Ovary (tissue), 9 donors: ENCODE data around the gene SLC2A13. TPM values are rescaled to one million over a fixed set of nuclear protein-coding genes. Genes with fewer than 3 reads are reported as not detected.
A peak's percentile ranks its signal among the peaks of the same experiment; 100 is the strongest.

Experiments used
- DNase-seq, 5 donors: peaks; one replicate each; pipeline ENCODE4 v3.0.0-alpha.2; 2019 to 2020
- H3K27ac ChIP-seq, 2 donors: fragments of 200-600 bp; one replicate each; pipeline versions ENCODE4 v1.5.1 to v1.8.0; 2019 to 2022
- H3K27me3 ChIP-seq: fragments of 200-600 bp; one replicate; pipeline ENCODE4 v1.8.0; 2022
- H3K36me3 ChIP-seq: fragments of 200-600 bp; sonication (generic); one replicate; pipeline ENCODE4 v1.5.1; 2019
- H3K4me1 ChIP-seq: one replicate; pipeline ENCODE4 v1.8.1; 2013; ENCODE audit warnings: mild to moderate bottlenecking, moderate library complexity; ENCODE audit not compliant: insufficient read depth
- H3K4me3 ChIP-seq: fragments of 200-600 bp; sonication (generic); one replicate; pipeline ENCODE4 v1.5.1; 2017
- H3K9me3 ChIP-seq, 2 donors: fragments of 200-600 bp in 1 of 2; sonication (generic) in 1 of 2; one replicate each; pipeline versions ENCODE4 v1.5.1 to v1.8.1; 2013 to 2019; ENCODE audit warnings: mild to moderate bottlenecking in 1 of 2, moderate library complexity in 1 of 2
- EP300 ChIP-seq: sonication (generic); formaldehyde crosslinking; IDR thresholded peaks from one replicate; pipeline ENCODE4 v1.6.1; 2017; ENCODE audit warnings: antibody characterized with exemption
- POLR2A ChIP-seq: fragments of 450-650 bp; IDR thresholded peaks from one replicate; pipeline ENCODE4 v1.6.1; 2017; ENCODE audit warnings: antibody characterized with exemption, mild to moderate bottlenecking, moderate library complexity
- WGBS, 3 donors: extraction: QIAGEN DNeasy Blood & Tissue Kit in 1 of 3; methylation state at CpG; one replicate each; pipeline versions ENCODE4 v1.1.5 to v1.1.7; 2013 to 2017; 5-methylcytosine and 5-hydroxymethylcytosine counted together
- intact Hi-C, 4 donors: fragments of 100-400 bp; cut with DNase I; formaldehyde crosslinking; loops; one replicate each; pipeline versions ENCODE4 v1.11.0 to v1.15.1; 2022 to 2023
- polyA plus RNA-seq, 2 donors: library from polyadenylated mRNA; stranded (reverse); fragments of 200-250 nt in 1 of 2; fragments of 350-450 nt in 1 of 2; fragmentation: Illumina TruSeq in 1 of 2; extraction: RNeasy Lipid Tissue Mini Kit (QIAGEN cat#74804) in 1 of 2; gene quantifications; one replicate each; pipeline ENCODE4 v1.2.3, GENCODE V29; 2013 to 2014
- total RNA-seq, 7 donors: library from RNA; depleted of rRNA in 2 of 7; stranded (reverse); fragments of >200 nt in 2 of 7; fragmentation: NEBNext Ultra II Directional in 3 of 7; extraction: Animal tissue kit (Norgen Biotek cat#: 25700) in 3 of 7; gene quantifications; one replicate each; pipeline versions ENCODE4 v1.1.0 to v1.2.4, GENCODE V29; 2016 to 2023
- TF ChIP-seq, protein P1 (sequence below), 3 donors: fragments of 450-650 bp in 2 of 3; fragments of 200-600 bp in 1 of 3; IDR thresholded peaks; one replicate each; pipeline versions ENCODE4 v1.5.1 to v1.8.0; 2016 to 2022; ENCODE audit warnings: antibody characterized with exemption in 3 of 3, mild to moderate bottlenecking in 1 of 3
- donor health status: DM: no; HTN: no; CAD: no; lungs with moderate emphysema.
- donor health status: DM: no; HTN: no; CAD: no.
- donor health status: Bipolar disorder and iron deficiency.
- donor health status: DM: yes; HTN: yes; CAD: no.
- donor health status: DM: no; HTN: no; CAD: no.
- donor health status: DM: yes; HTN: yes; CAD: no.

The SLC2A13 gene
- total and polyA plus RNA-seq, 9 donors = 2.3 to 24.3 (median 7.9) TPM

DNA sequence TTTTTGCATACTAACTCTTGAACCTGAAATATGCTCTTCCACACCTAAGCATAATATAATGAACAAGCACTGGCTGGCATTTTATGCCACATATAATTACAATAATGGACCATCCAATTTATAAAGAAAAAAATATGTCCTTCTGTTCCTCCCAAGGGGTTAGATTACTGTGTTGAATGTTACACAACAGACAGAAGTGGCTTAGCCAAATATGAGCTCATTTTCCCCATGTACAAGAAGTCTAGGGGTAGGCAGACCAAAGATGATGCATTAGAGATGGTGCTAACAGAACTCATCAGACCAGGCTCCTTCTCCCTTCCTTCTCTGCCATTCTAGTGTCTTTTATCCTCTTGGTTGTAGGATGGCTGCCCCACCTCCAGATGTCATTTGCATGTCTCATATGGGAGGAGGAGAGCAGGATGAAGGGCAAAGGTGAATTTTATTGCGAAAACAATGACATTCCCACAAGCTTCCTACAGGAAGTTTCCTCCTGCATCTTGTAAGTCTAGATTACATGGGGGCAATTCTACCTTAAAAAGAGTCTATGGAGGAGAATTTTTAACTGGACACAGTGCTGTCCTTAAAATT is 43.9 kb upstream of the SLC2A13 start:
- H3K36me3 ChIP-seq = no peaks in the 10 kb centered on the region
- no peak overlapping the region for H3K4me3 ChIP-seq
- DNase-seq = no peak
- intact Hi-C loops = no loop called here
- no peaks in the 10 kb centered on the region for H3K9me3 ChIP-seq
- H3K4me1 ChIP-seq = no peaks in the 10 kb centered on the region
- TF ChIP-seq EP300 (no peak), POLR2A (no peak)
- TF ChIP-seq, protein P1, sequence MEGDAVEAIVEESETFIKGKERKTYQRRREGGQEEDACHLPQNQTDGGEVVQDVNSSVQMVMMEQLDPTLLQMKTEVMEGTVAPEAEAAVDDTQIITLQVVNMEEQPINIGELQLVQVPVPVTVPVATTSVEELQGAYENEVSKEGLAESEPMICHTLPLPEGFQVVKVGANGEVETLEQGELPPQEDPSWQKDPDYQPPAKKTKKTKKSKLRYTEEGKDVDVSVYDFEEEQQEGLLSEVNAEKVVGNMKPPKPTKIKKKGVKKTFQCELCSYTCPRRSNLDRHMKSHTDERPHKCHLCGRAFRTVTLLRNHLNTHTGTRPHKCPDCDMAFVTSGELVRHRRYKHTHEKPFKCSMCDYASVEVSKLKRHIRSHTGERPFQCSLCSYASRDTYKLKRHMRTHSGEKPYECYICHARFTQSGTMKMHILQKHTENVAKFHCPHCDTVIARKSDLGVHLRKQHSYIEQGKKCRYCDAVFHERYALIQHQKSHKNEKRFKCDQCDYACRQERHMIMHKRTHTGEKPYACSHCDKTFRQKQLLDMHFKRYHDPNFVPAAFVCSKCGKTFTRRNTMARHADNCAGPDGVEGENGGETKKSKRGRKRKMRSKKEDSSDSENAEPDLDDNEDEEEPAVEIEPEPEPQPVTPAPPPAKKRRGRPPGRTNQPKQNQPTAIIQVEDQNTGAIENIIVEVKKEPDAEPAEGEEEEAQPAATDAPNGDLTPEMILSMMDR (IDR thresholded peaks at IDR 0.05) = no peak
- H3K27me3 ChIP-seq = no peaks in the 10 kb centered on the region
- WGBS, 3 donors = 72 to 93% (median 80%) methylated on average over 1 of the region's 1 CpG
- H3K27ac ChIP-seq = no peak overlapping the region

DNA sequence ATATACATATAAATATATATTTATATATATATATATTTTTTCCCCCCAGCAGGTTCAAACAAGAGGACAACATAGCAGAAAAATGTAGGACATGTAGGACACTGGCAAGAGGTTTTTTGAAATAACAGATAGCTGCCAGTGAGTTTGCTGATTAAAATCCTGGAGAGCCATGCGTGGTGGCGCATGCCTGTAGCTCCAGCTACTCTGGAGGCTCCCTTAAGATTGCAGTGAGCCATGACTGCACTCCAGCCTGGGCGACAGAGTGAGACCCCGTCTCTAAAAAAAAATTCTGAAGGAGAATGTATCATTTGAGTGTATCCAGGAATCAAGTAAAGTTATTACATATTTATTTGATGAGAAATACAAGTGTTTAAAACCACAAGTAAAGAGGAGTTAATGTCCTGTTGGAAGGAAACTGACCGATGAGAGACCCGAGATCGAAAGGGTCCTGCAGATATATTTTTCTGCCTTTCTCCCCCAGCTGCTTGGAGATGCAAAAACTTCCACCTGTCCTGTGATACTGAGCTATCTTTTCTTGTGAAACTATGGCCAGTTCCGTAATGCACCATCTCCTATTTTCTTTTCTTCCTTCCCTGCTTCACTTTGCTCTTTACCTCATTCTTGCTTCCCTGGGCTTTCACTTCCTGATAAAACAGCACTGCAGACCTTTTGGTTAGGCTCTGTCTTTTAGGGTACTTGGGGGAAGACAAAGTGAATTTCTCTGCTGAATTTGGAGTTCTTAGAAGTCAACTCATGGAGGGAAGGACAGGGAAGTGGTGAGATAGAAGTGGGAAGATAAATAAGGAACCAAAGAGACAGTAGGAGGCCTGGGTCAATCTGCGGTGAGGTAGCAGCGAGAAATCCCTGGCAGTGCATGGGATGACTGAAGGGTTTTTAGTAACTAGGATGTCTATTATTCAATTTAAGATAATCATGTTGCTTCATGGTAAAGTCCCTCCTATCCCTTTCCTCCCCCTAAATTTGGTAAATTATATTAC is 41.2 kb upstream of the SLC2A13 start:
- 56 to 68% (median 68%) methylated on average over 10 of the region's 10 CpGs for WGBS, 3 donors

DNA sequence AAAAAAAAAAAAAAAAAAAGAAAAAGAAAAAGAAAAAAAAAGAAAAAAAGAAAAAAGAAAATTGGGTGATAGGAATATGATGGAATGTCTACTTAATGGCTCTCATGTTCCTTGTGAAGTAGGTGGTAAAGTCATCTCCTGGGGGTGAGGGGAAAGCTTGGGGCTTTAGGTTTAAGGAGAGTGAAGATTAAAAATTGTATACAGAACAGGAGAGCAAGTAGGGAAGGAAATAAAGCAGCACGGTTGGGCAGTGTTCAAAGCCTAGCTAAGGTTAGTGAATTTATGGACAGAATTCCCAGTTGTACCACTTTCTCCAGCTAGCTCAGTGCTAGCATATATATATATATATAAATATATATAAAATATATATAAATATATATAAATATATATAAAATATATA is 40.0 kb upstream of the SLC2A13 start:
- Histone ChIP-seq H3K9me3 (no peaks in the 10 kb centered on the region), H3K36me3 (no peaks in the 10 kb centered on the region), H3K4me3 (no peak overlapping the region), H3K4me1 (no peaks in the 10 kb centered on the region), H3K27me3 (no peaks in the 10 kb centered on the region), H3K27ac (no peak overlapping the region)
- no peak for DNase-seq
- TF ChIP-seq POLR2A (no peak), EP300 (no peak)
- TF ChIP-seq, protein P1 (IDR thresholded peaks at IDR 0.05) = no peak
- WGBS, 3 donors = 42 to 69% (median 47%) methylated on average over 1 of the region's 1 CpG
- intact Hi-C loops = no loop called here

More for the DNA sequence above, 41.2 kb upstream of the SLC2A13 start:
- DNase-seq = peak in 1 of 5 donors; percentile 32
- no peaks in the 10 kb centered on the region for H3K36me3 ChIP-seq
- H3K9me3 ChIP-seq = no peaks in the 10 kb centered on the region
- TF ChIP-seq EP300 (no peak), POLR2A (no peak)
- TF ChIP-seq, protein P1 (IDR thresholded peaks at IDR 0.05) = no peak
- no peak overlapping the region for H3K27ac ChIP-seq
- no peak overlapping the region for H3K4me3 ChIP-seq
- intact Hi-C loops = no loop called here
- H3K27me3 ChIP-seq = no peaks in the 10 kb centered on the region
- H3K4me1 ChIP-seq = no peaks in the 10 kb centered on the region

DNA sequence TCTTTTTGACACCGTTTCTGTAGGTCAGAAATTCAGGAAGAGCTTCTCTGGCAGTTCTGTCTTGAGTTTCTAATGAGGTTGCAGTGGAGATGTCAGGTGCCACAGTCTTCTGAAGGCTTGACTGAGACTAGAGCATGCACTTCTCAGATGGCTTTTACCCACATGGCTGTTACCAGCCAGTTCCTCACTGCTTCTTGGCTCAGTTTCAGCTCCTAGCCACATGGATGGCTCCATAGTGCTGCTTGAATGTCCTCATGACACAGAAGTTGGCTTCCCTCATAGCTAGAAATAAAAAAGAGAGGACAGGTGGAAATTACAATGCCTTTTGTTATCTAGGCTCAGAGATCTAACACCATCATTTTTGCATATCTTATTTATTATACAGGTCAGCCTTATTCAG is 38.1 kb upstream of the SLC2A13 start:
- 58 to 65% (median 62%) methylated on average over 1 of the region's 1 CpG for WGBS, 3 donors

More for the DNA sequence above, 38.1 kb upstream of the SLC2A13 start:
- H3K9me3 ChIP-seq = no peaks in the 10 kb centered on the region
- no peaks in the 10 kb centered on the region for H3K27me3 ChIP-seq
- H3K36me3 ChIP-seq = no peaks in the 10 kb centered on the region
- H3K4me1 ChIP-seq = no peaks in the 10 kb centered on the region
- no peak overlapping the region for H3K4me3 ChIP-seq
- no peak for DNase-seq
- intact Hi-C loops = no loop called here
- no peak overlapping the region for H3K27ac ChIP-seq
- TF ChIP-seq EP300 (no peak), POLR2A (no peak)
- TF ChIP-seq, protein P1 (IDR thresholded peaks at IDR 0.05) = no peak
